Osteoblast (primary cell): ENCODE data around the gene TOP2B. TPM values are rescaled to one million over a fixed set of nuclear protein-coding genes. Genes with fewer than 3 reads are reported as not detected.
A peak's percentile ranks its signal among the peaks of the same experiment; 100 is the strongest.

Experiments
- DNase-seq: peaks from one replicate; pipeline ENCODE4 v3.0.0; 2011; ENCODE audit warnings: low spot score, mixed read lengths; ENCODE audit not compliant: insufficient read length; ENCODE audit errors: missing footprints
- H2AFZ ChIP-seq: 2 replicates; pipeline ENCODE4 v1.6.0; 2011; ENCODE audit warnings: mild to moderate bottlenecking, low read length
- H3K27ac ChIP-seq: 2 replicates; pipeline ENCODE4 v1.5.1; 2011; ENCODE audit warnings: mild to moderate bottlenecking, low read depth, low read length, moderate library complexity
- H3K27me3 ChIP-seq: 2 replicates; pipeline ENCODE4 v1.6.0; 2012; ENCODE audit warnings: mild to moderate bottlenecking, control low read depth, inconsistent platforms, low read length, moderate library complexity; ENCODE audit not compliant: insufficient read depth
- H3K36me3 ChIP-seq: 2 replicates; pipeline ENCODE4 v1.5.1; 2011; ENCODE audit warnings: mild to moderate bottlenecking, low read length, control low read depth, moderate library complexity; ENCODE audit not compliant: insufficient read depth
- H3K4me1 ChIP-seq: 2 replicates; pipeline ENCODE4 v1.5.1; 2011; ENCODE audit warnings: mild to moderate bottlenecking, low read length, control low read depth, moderate library complexity; ENCODE audit not compliant: insufficient read depth
- H3K4me2 ChIP-seq: 2 replicates; pipeline ENCODE4 v1.6.0; 2011; ENCODE audit warnings: mild to moderate bottlenecking, low read length; ENCODE audit not compliant: insufficient read depth
- H3K4me3 ChIP-seq: fragments of 200-600 bp; sonication (generic); 3 replicates; pipeline ENCODE4 v1.5.1; 2012; ENCODE audit warnings: mild to moderate bottlenecking, low read length, inconsistent platforms; ENCODE audit not compliant: insufficient read depth
- H3K79me2 ChIP-seq: 2 replicates; pipeline ENCODE4 v1.6.0; 2012; ENCODE audit warnings: mild to moderate bottlenecking, low read length, control low read depth, inconsistent platforms; ENCODE audit not compliant: insufficient read depth
- H3K9me3 ChIP-seq: 2 replicates; pipeline ENCODE4 v1.5.1; 2011; ENCODE audit warnings: low read depth, low read length, control low read depth
- H4K20me1 ChIP-seq: 2 replicates; pipeline ENCODE4 v1.6.0; 2012; ENCODE audit warnings: mild to moderate bottlenecking, low read length, control low read depth; ENCODE audit not compliant: insufficient read depth
- CTCF ChIP-seq: IDR thresholded peaks from 2 replicates; pipeline ENCODE4 v1.5.1; 2011; ENCODE audit warnings: mild to moderate bottlenecking, low read depth, low read length, moderate library complexity; ENCODE audit errors: extremely low read depth
- total RNA-seq: library from RNA; depleted of rRNA; stranded (reverse); fragments of >200 nt; gene quantifications from 2 replicates; pipeline ENCODE4 v1.2.3, GENCODE V29; 2012

Gene TOP2B
- total RNA-seq, 1 donor: 71.7 TPM

- no peaks in the 10 kb centered on the region for H3K27me3 ChIP-seq
- H4K20me1 ChIP-seq: no peaks in the 10 kb centered on the region
- H3K36me3 ChIP-seq: peaks cover 71% of the 10 kb centered on the region
- H2AFZ ChIP-seq: no peak overlapping the region
- DNase-seq: no peak
- H3K4me1 ChIP-seq: no peaks in the 10 kb centered on the region
- no peaks in the 10 kb centered on the region for H3K79me2 ChIP-seq
- no peak for TF ChIP-seq CTCF
- H3K9me3 ChIP-seq: no peaks in the 10 kb centered on the region
- H3K4me2 ChIP-seq: no peak overlapping the region
- H3K4me3 ChIP-seq: no peak overlapping the region
- H3K27ac ChIP-seq: no peak overlapping the region
Measured at GRCh38 chr3:25611193-25611592, 53.5 kb downstream of the TOP2B start.

- no peaks in the 10 kb centered on the region for H4K20me1 ChIP-seq
- H3K36me3 ChIP-seq: peaks cover 70% of the 10 kb centered on the region
- no peak for DNase-seq
- no peak for TF ChIP-seq CTCF
- H3K27ac ChIP-seq: no peak overlapping the region
- no peaks in the 10 kb centered on the region for H3K79me2 ChIP-seq
- no peak overlapping the region for H3K4me3 ChIP-seq
- no peak overlapping the region for H3K4me2 ChIP-seq
- H2AFZ ChIP-seq: no peak overlapping the region
- H3K4me1 ChIP-seq: no peaks in the 10 kb centered on the region
- H3K9me3 ChIP-seq: no peaks in the 10 kb centered on the region
- no peaks in the 10 kb centered on the region for H3K27me3 ChIP-seq
Measured at GRCh38 chr3:25610779-25611178, 53.9 kb downstream of the TOP2B start.

- H4K20me1 ChIP-seq: no peaks in the 10 kb centered on the region
Measured at GRCh38 chr3:25610167-25610566, 54.5 kb downstream of the TOP2B start.

GRCh38 chr3:25604107-25604805 lies 60.5 kb downstream of the TOP2B start:
- Histone ChIP-seq H3K27ac (peak overlapping the region; percentile 58), H3K9me3 (no peaks in the 10 kb centered on the region), H4K20me1 (no peaks in the 10 kb centered on the region), H3K4me1 (peaks cover 21% of the 10 kb centered on the region), H3K79me2 (peaks cover 6% of the 10 kb centered on the region), H3K36me3 (peaks cover 37% of the 10 kb centered on the region), H3K4me3 (no peak overlapping the region), H2AFZ (no peak overlapping the region), H3K27me3 (no peaks in the 10 kb centered on the region), H3K4me2 (peak overlapping the region; percentile 5)
- DNase-seq: no peak
- TF ChIP-seq CTCF: no peak

More at GRCh38 chr3:25610167-25610566, 54.5 kb downstream of the TOP2B start:
- H3K27ac ChIP-seq: no peak overlapping the region
- no peak overlapping the region for H3K4me3 ChIP-seq
- H3K9me3 ChIP-seq: no peaks in the 10 kb centered on the region
- H3K4me2 ChIP-seq: no peak overlapping the region
- peaks cover 4% of the 10 kb centered on the region for H3K4me1 ChIP-seq
- H2AFZ ChIP-seq: no peak overlapping the region
- no peak for DNase-seq
- no peaks in the 10 kb centered on the region for H3K27me3 ChIP-seq
- H3K79me2 ChIP-seq: no peaks in the 10 kb centered on the region
- peaks cover 66% of the 10 kb centered on the region for H3K36me3 ChIP-seq
- TF ChIP-seq CTCF: no peak
